SK-N-SH treated with all-trans-retinoic acid at 6 μM for 48 hours (cell line): Measurements from ENCODE around the gene EPHA4.

Experiments
- ATAC-seq: fragments of 200-7000 bp; cut with Tn5 transposase; 3 replicates; pipeline ENCODE4 v1.9.1; 2020; ENCODE audit warnings: mild to moderate bottlenecking, moderate library complexity
- ARNTL ChIP-seq: fragments of 450-650 bp; formaldehyde crosslinking; IDR thresholded peaks from 2 replicates; pipeline ENCODE4 v1.5.0; 2020; ENCODE audit warnings: low read depth, mild to moderate bottlenecking, moderate library complexity, borderline replicate concordance
- BACH2 ChIP-seq: fragments of 250-450 bp; sonication (Bioruptor Pico); IDR thresholded peaks from 2 replicates; pipeline ENCODE4 v1.9.0; 2021; ENCODE audit warnings: mild to moderate bottlenecking, borderline replicate concordance
- ESRRG ChIP-seq: fragments of 250-450 bp; sonication (Bioruptor Pico); IDR thresholded peaks from 2 replicates; pipeline ENCODE4 v1.6.1; 2021; ENCODE audit warnings: mild to moderate bottlenecking
- GLIS3 ChIP-seq: fragments of 250-450 bp; sonication (Bioruptor Pico); IDR thresholded peaks from 2 replicates; pipeline ENCODE4 v1.5.0; 2020; ENCODE audit warnings: mild to moderate bottlenecking, moderate library complexity
- ISL1 ChIP-seq: fragments of 250-450 bp; sonication (Bioruptor Pico); IDR thresholded peaks from 2 replicates; pipeline ENCODE4 v2.1.2; 2022; ENCODE audit warnings: mild to moderate bottlenecking, moderate library complexity
- OSR1 ChIP-seq: fragments of 250-450 bp; sonication (Bioruptor Pico); IDR thresholded peaks from 2 replicates; pipeline ENCODE4 v1.8.0; 2022; ENCODE audit warnings: moderate library complexity, mild to moderate bottlenecking, inconsistent platforms
- PPARA ChIP-seq: fragments of 250-450 bp; sonication (Bioruptor Pico); IDR thresholded peaks from 2 replicates; pipeline ENCODE4 v1.5.0; 2020; ENCODE audit warnings: mild to moderate bottlenecking, borderline replicate concordance
- RARB ChIP-seq: fragments of 250-450 bp; sonication (Bioruptor Pico); IDR thresholded peaks from 2 replicates; pipeline ENCODE4 v1.8.0; 2021; ENCODE audit warnings: mild to moderate bottlenecking, moderate library complexity
- SNAI2 ChIP-seq: fragments of 250-450 bp; sonication (Bioruptor Pico); IDR thresholded peaks from 2 replicates; pipeline ENCODE4 v1.5.0; 2020; ENCODE audit warnings: mild to moderate bottlenecking, moderate library complexity
- TOX ChIP-seq: fragments of 250-450 bp; sonication (Bioruptor Pico); IDR thresholded peaks from 2 replicates; pipeline ENCODE4 v1.8.0; 2021; ENCODE audit warnings: mild to moderate bottlenecking, moderate library complexity, borderline replicate concordance
- ZC3H10 ChIP-seq: fragments of 250-450 bp; sonication (Bioruptor Pico); IDR thresholded peaks from 2 replicates; pipeline ENCODE4 v1.5.1; 2021; ENCODE audit warnings: mild to moderate bottlenecking, moderate library complexity
- ZFP30 ChIP-seq: fragments of 450-650 bp; formaldehyde crosslinking; IDR thresholded peaks from 2 replicates; pipeline ENCODE4 v1.5.0; 2022; ENCODE audit warnings: mild to moderate bottlenecking, moderate library complexity
- ZNF565 ChIP-seq: fragments of 450-650 bp; formaldehyde crosslinking; conservative IDR thresholded peaks from 2 replicates; pipeline ENCODE4 v1.5.0; 2020; ENCODE audit warnings: low read depth, mild to moderate bottlenecking, moderate library complexity
- ZNF70 ChIP-seq: fragments of 450-650 bp; formaldehyde crosslinking; IDR thresholded peaks from 2 replicates; pipeline ENCODE4 v1.5.0; 2020; ENCODE audit warnings: mild to moderate bottlenecking, moderate library complexity
- ZNF8 ChIP-seq: fragments of 450-650 bp; formaldehyde crosslinking; IDR thresholded peaks from 2 replicates; pipeline ENCODE4 v1.5.0; 2020; ENCODE audit warnings: mild to moderate bottlenecking, moderate library complexity
- TF ChIP-seq, protein P1 (sequence below): fragments of 250-450 bp; sonication (Bioruptor Pico); IDR thresholded peaks from 2 replicates; pipeline ENCODE4 v1.5.0; 2020; ENCODE audit warnings: mild to moderate bottlenecking, moderate library complexity
- TF ChIP-seq, protein P2 (sequence below): fragments of 250-450 bp; sonication (Bioruptor Pico); IDR thresholded peaks from 2 replicates; pipeline ENCODE4 v1.8.0; 2021; ENCODE audit warnings: low read depth, mild to moderate bottlenecking, moderate library complexity, borderline replicate concordance
- TF ChIP-seq, protein P3 (sequence below): fragments of 250-450 bp; sonication (Bioruptor Pico); IDR thresholded peaks from 2 replicates; pipeline ENCODE4 v1.5.1; 2021; ENCODE audit warnings: mild to moderate bottlenecking, moderate library complexity
- TF ChIP-seq, protein P4 (sequence below): fragments of 250-450 bp; sonication (Bioruptor Pico); IDR thresholded peaks from 2 replicates; pipeline ENCODE4 v1.5.1; 2020; ENCODE audit warnings: low read depth, mild to moderate bottlenecking, moderate library complexity
- TF ChIP-seq, protein P5 (sequence below): fragments of 250-450 bp; sonication (Bioruptor Pico); IDR thresholded peaks from 2 replicates; pipeline ENCODE4 v1.8.0; 2020; ENCODE audit warnings: mild to moderate bottlenecking, moderate library complexity, borderline replicate concordance

EPHA4 gene

DNA sequence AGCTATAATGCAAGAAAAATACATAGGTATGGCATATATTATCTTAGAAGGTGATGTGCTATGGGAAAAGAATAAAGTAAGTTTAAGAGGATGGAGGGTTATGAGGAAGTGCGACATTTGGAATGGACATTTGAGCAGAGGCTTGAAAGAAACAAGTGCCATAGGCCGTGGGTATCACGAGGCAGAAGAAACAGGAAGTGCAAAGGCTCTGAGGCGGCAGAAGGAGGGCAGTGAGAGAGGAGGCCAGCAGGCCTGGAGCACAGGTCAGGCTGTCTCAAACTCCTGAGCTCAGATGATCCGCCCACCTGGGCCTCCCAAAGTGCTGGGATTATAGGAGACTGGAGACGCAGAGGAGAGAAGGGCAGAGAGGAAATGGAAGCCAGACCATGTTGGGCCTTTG is 40.7 kb upstream of the EPHA4 start (continued):
- TF ChIP-seq, protein P1, sequence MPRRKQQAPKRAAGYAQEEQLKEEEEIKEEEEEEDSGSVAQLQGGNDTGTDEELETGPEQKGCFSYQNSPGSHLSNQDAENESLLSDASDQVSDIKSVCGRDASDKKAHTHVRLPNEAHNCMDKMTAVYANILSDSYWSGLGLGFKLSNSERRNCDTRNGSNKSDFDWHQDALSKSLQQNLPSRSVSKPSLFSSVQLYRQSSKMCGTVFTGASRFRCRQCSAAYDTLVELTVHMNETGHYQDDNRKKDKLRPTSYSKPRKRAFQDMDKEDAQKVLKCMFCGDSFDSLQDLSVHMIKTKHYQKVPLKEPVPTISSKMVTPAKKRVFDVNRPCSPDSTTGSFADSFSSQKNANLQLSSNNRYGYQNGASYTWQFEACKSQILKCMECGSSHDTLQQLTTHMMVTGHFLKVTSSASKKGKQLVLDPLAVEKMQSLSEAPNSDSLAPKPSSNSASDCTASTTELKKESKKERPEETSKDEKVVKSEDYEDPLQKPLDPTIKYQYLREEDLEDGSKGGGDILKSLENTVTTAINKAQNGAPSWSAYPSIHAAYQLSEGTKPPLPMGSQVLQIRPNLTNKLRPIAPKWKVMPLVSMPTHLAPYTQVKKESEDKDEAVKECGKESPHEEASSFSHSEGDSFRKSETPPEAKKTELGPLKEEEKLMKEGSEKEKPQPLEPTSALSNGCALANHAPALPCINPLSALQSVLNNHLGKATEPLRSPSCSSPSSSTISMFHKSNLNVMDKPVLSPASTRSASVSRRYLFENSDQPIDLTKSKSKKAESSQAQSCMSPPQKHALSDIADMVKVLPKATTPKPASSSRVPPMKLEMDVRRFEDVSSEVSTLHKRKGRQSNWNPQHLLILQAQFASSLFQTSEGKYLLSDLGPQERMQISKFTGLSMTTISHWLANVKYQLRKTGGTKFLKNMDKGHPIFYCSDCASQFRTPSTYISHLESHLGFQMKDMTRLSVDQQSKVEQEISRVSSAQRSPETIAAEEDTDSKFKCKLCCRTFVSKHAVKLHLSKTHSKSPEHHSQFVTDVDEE (CRISPR knock-in tag) = no peak
- TF ChIP-seq, protein P2, sequence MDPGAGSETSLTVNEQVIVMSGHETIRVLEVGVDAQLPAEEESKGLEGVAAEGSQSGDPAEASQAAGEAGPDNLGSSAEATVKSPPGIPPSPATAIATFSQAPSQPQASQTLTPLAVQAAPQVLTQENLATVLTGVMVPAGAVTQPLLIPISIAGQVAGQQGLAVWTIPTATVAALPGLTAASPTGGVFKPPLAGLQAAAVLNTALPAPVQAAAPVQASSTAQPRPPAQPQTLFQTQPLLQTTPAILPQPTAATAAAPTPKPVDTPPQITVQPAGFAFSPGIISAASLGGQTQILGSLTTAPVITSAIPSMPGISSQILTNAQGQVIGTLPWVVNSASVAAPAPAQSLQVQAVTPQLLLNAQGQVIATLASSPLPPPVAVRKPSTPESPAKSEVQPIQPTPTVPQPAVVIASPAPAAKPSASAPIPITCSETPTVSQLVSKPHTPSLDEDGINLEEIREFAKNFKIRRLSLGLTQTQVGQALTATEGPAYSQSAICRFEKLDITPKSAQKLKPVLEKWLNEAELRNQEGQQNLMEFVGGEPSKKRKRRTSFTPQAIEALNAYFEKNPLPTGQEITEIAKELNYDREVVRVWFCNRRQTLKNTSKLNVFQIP (CRISPR knock-in tag) = no peak
- TF ChIP-seq ZFP30 (CRISPR knock-in tag) (no peak), ISL1 (no peak)

DNA sequence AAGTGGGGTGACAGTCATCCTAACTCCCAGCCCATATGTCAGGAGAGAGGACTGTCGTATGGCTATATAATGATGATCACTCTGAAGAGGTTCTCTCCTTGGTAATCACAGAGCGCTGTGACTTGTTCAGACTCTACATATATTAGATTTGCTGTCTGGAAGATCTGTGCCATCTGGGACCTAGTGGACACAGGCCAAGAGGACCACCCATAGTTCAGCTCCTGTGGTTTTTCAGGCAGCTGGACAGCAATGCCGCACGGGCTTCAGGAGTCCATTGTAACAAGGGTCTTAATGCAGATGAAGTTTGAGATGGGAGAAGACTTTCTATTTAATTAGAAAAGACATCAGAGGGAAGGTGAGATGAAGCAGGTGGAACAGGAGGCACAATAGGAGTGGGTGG is 40.1 kb upstream of the EPHA4 start:
- TF ChIP-seq, protein P3, sequence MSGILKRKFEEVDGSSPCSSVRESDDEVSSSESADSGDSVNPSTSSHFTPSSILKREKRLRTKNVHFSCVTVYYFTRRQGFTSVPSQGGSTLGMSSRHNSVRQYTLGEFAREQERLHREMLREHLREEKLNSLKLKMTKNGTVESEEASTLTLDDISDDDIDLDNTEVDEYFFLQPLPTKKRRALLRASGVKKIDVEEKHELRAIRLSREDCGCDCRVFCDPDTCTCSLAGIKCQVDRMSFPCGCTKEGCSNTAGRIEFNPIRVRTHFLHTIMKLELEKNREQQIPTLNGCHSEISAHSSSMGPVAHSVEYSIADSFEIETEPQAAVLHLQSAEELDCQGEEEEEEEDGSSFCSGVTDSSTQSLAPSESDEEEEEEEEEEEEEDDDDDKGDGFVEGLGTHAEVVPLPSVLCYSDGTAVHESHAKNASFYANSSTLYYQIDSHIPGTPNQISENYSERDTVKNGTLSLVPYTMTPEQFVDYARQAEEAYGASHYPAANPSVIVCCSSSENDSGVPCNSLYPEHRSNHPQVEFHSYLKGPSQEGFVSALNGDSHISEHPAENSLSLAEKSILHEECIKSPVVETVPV (CRISPR knock-in tag) = no peak
- TF ChIP-seq, all 23 proteins: peak for 0
- ATAC-seq = no peak

DNA sequence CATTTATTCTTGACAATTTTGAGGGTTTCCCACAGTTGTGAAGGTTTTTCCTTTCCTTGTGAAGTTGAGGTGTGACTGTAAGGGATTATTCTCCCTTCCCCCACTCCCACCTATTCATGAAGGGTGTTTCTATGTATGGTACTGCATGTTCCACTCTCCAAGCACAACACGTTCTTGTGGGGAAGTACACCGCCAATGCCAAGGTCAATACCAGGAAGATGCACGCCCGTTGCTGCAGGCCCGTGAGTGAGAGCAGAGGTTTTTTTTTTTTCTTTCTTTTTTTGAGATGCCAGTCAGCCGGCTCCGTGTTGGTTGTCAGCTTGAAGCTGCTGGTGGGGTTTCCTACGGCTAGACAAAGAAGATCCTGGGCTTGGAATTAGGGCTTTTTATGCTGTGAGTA is 38.6 kb upstream of the EPHA4 start:
- ATAC-seq = no peak
- TF ChIP-seq ZFP30 (CRISPR knock-in tag) (no peak), ZNF8 (CRISPR knock-in tag) (no peak), OSR1 (CRISPR knock-in tag) (no peak), BACH2 (CRISPR knock-in tag) (no peak), GLIS3 (CRISPR knock-in tag) (no peak)

DNA sequence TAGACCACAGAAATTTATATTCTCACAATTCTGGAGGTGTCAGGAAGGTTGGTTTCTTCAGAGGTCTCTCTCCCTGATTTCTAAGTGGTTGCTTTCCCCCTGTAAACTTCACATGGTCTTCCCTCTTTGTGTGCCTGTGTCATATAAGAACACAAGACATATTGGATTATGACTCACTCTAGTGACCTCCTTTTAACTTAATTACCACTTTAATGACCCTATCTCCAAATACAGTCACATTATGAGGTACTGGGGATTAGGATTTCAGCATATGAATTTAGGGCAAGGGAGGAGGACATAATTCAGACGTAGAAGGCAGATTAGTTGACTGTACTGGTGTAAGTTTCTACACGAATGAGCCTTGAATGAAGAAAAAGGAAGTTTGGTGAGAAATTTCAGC is 38.2 kb upstream of the EPHA4 start:
- ATAC-seq = no peak
- TF ChIP-seq ZFP30 (CRISPR knock-in tag) = no peak
- TF ChIP-seq, protein P4, sequence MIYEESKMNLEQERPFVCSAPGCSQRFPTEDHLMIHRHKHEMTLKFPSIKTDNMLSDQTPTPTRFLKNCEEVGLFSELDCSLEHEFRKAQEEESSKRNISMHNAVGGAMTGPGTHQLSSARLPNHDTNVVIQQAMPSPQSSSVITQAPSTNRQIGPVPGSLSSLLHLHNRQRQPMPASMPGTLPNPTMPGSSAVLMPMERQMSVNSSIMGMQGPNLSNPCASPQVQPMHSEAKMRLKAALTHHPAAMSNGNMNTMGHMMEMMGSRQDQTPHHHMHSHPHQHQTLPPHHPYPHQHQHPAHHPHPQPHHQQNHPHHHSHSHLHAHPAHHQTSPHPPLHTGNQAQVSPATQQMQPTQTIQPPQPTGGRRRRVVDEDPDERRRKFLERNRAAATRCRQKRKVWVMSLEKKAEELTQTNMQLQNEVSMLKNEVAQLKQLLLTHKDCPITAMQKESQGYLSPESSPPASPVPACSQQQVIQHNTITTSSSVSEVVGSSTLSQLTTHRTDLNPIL (CRISPR knock-in tag) = no peak
- TF ChIP-seq, protein P3 (CRISPR knock-in tag) = no peak
- no peak for TF ChIP-seq PPARA
- no peak for TF ChIP-seq SNAI2 (CRISPR knock-in tag)
- no peak for TF ChIP-seq ARNTL (CRISPR knock-in tag)

DNA sequence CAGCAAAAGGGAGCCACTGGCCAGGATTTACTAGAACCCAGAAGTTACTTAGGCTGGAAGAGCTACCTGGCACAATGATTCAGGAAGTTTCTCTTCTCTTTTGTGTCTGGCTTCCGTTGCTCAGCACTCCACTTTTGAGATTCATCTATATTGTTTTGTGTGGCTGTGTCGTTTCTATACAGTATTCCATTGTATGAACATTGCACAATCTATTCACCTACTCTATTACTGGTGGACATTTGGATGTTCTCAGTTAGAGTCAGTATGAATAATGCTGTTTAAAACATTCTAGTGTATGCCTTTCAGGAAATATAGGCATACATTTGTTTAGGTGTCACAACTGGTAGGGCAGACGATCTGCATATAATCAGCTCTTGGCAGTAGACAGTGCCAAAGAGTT is 36.3 kb upstream of the EPHA4 start:
- ATAC-seq = no peak
- no peak for TF ChIP-seq OSR1 (CRISPR knock-in tag)
- no peak for TF ChIP-seq ARNTL (CRISPR knock-in tag)
- TF ChIP-seq TOX (CRISPR knock-in tag) = no peak
- TF ChIP-seq ZC3H10 (CRISPR knock-in tag) = no peak
- TF ChIP-seq ISL1 = no peak
- no peak for TF ChIP-seq ZNF565
- TF ChIP-seq BACH2 (CRISPR knock-in tag) = no peak
- TF ChIP-seq ESRRG = no peak
- TF ChIP-seq RARB (CRISPR knock-in tag) = no peak
- no peak for TF ChIP-seq GLIS3 (CRISPR knock-in tag)
- TF ChIP-seq ZNF70 = no peak
- TF ChIP-seq, protein P2 (CRISPR knock-in tag) = no peak
- TF ChIP-seq, protein P5, sequence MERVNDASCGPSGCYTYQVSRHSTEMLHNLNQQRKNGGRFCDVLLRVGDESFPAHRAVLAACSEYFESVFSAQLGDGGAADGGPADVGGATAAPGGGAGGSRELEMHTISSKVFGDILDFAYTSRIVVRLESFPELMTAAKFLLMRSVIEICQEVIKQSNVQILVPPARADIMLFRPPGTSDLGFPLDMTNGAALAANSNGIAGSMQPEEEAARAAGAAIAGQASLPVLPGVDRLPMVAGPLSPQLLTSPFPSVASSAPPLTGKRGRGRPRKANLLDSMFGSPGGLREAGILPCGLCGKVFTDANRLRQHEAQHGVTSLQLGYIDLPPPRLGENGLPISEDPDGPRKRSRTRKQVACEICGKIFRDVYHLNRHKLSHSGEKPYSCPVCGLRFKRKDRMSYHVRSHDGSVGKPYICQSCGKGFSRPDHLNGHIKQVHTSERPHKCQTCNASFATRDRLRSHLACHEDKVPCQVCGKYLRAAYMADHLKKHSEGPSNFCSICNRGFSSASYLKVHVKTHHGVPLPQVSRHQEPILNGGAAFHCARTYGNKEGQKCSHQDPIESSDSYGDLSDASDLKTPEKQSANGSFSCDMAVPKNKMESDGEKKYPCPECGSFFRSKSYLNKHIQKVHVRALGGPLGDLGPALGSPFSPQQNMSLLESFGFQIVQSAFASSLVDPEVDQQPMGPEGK (CRISPR knock-in tag) = no peak
